ENCODE measurements around the gene ATF7IP2. TPM values are rescaled to one million over a fixed set of nuclear protein-coding genes. Genes with fewer than 3 reads are reported as not detected.

The ATF7IP2 gene
- total and polyA plus RNA-seq, 2 of the 13 experiments (the other 11 are each of a cell fraction or from before 2014, with no cell fraction given), result 117 to 217 TPM

GRCh38 chr16:10453159-10453510 is 67.3 kb downstream of the ATF7IP2 start (continued):
- TF ChIP-seq ZNF687 (CRISPR knock-in tag; IDR thresholded peaks at IDR 0.05) (no peak), NFIB (CRISPR knock-in tag; IDR thresholded peaks at IDR 0.05; ENCODE audit: borderline replicate concordance) (no peak), IRX3 (CRISPR knock-in tag; IDR thresholded peaks at IDR 0.05; ENCODE audit: borderline replicate concordance, low read depth) (0 out of 2 replicates have a peak, but pooled peaks have one; percentile 39), TOPORS (CRISPR knock-in tag; IDR thresholded peaks at IDR 0.05) (peak; percentile 84), CEBPZ (IDR thresholded peaks at IDR 0.05; ENCODE audit: low read length) (no peak), ZNF501 (CRISPR knock-in tag; IDR thresholded peaks at IDR 0.05) (no peak), SNAPC4 (CRISPR knock-in tag; IDR thresholded peaks at IDR 0.05) (no peak), SMARCE1 (IDR thresholded peaks at IDR 0.05; ENCODE audit: borderline replicate concordance) (no peak), ZNF772 (CRISPR knock-in tag; IDR thresholded peaks at IDR 0.05) (no peak), GMEB1 (CRISPR knock-in tag; IDR thresholded peaks at IDR 0.05; ENCODE audit: borderline replicate concordance) (no peak; the same call in 1 of the 2 replicates), ZNF790 (CRISPR knock-in tag; IDR thresholded peaks at IDR 0.05; ENCODE audit: borderline replicate concordance) (no peak), CREM (IDR thresholded peaks at IDR 0.05) (no peak), CREM (CRISPR knock-in tag; IDR thresholded peaks at IDR 0.05) (no peak), NR1H2 (CRISPR knock-in tag; IDR thresholded peaks at IDR 0.05; ENCODE audit: borderline replicate concordance, low read depth) (no peak), ZNF615 (CRISPR knock-in tag; IDR thresholded peaks at IDR 0.05; ENCODE audit: borderline replicate concordance) (no peak), EZH2 (conservative IDR thresholded peaks at IDR 0.05; ENCODE audit: low read depth, low read length) (no peak), RXRA (CRISPR knock-in tag; IDR thresholded peaks at IDR 0.05) (no peak)
